Osteoblast (primary cell): Measurements from ENCODE around the gene USP49. TPM values are rescaled to one million over a fixed set of nuclear protein-coding genes. Genes with fewer than 3 reads are reported as not detected.

ENCODE experiments used
- DNase-seq: peaks from one replicate; pipeline ENCODE4 v3.0.0; 2011; ENCODE audit warnings: low spot score, mixed read lengths; ENCODE audit not compliant: insufficient read length; ENCODE audit errors: missing footprints
- H2AFZ ChIP-seq: 2 replicates; pipeline ENCODE4 v1.6.0; 2011; ENCODE audit warnings: mild to moderate bottlenecking, low read length
- H3K27ac ChIP-seq: 2 replicates; pipeline ENCODE4 v1.5.1; 2011; ENCODE audit warnings: mild to moderate bottlenecking, low read depth, low read length, moderate library complexity
- H3K27me3 ChIP-seq: 2 replicates; pipeline ENCODE4 v1.6.0; 2012; ENCODE audit warnings: mild to moderate bottlenecking, control low read depth, inconsistent platforms, low read length, moderate library complexity; ENCODE audit not compliant: insufficient read depth
- H3K36me3 ChIP-seq: 2 replicates; pipeline ENCODE4 v1.5.1; 2011; ENCODE audit warnings: mild to moderate bottlenecking, low read length, control low read depth, moderate library complexity; ENCODE audit not compliant: insufficient read depth
- H3K4me1 ChIP-seq: 2 replicates; pipeline ENCODE4 v1.5.1; 2011; ENCODE audit warnings: mild to moderate bottlenecking, low read length, control low read depth, moderate library complexity; ENCODE audit not compliant: insufficient read depth
- H3K4me2 ChIP-seq: 2 replicates; pipeline ENCODE4 v1.6.0; 2011; ENCODE audit warnings: mild to moderate bottlenecking, low read length; ENCODE audit not compliant: insufficient read depth
- H3K4me3 ChIP-seq: fragments of 200-600 bp; sonication (generic); 3 replicates; pipeline ENCODE4 v1.5.1; 2012; ENCODE audit warnings: mild to moderate bottlenecking, low read length, inconsistent platforms; ENCODE audit not compliant: insufficient read depth
- H3K79me2 ChIP-seq: 2 replicates; pipeline ENCODE4 v1.6.0; 2012; ENCODE audit warnings: mild to moderate bottlenecking, low read length, control low read depth, inconsistent platforms; ENCODE audit not compliant: insufficient read depth
- H3K9me3 ChIP-seq: 2 replicates; pipeline ENCODE4 v1.5.1; 2011; ENCODE audit warnings: low read depth, low read length, control low read depth
- H4K20me1 ChIP-seq: 2 replicates; pipeline ENCODE4 v1.6.0; 2012; ENCODE audit warnings: mild to moderate bottlenecking, low read length, control low read depth; ENCODE audit not compliant: insufficient read depth
- total RNA-seq: library from RNA; depleted of rRNA; stranded (reverse); fragments of >200 nt; gene quantifications from 2 replicates; pipeline ENCODE4 v1.2.3, GENCODE V29; 2012
- TF ChIP-seq, protein P1 (sequence below): IDR thresholded peaks from 2 replicates; pipeline ENCODE4 v1.5.1; 2011; ENCODE audit warnings: mild to moderate bottlenecking, low read depth, low read length, moderate library complexity; ENCODE audit errors: extremely low read depth

Gene USP49
- total RNA-seq, 1 donor = 3.6 TPM

DNA sequence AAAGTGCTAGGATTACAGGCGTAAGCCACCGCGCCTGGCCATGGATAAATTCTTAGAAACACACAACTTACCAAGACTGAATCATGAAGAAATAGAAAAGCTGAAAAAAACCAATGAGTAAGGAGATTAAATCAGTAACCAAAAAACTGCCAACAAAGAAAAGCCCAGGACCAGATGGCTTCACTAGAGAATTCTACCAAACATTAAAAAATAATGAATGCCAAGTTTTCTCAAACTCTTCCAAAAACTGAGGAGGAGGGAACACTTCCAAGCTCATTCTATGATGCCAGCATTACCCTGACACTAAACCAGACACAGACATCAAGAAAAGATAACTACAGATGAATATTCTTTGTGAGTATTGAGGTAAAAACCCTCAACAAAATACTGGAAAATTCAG lies 44.3 kb downstream of the USP49 start:
- DNase-seq = no peak
- TF ChIP-seq, protein P1, sequence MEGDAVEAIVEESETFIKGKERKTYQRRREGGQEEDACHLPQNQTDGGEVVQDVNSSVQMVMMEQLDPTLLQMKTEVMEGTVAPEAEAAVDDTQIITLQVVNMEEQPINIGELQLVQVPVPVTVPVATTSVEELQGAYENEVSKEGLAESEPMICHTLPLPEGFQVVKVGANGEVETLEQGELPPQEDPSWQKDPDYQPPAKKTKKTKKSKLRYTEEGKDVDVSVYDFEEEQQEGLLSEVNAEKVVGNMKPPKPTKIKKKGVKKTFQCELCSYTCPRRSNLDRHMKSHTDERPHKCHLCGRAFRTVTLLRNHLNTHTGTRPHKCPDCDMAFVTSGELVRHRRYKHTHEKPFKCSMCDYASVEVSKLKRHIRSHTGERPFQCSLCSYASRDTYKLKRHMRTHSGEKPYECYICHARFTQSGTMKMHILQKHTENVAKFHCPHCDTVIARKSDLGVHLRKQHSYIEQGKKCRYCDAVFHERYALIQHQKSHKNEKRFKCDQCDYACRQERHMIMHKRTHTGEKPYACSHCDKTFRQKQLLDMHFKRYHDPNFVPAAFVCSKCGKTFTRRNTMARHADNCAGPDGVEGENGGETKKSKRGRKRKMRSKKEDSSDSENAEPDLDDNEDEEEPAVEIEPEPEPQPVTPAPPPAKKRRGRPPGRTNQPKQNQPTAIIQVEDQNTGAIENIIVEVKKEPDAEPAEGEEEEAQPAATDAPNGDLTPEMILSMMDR = no peak
- H3K9me3 ChIP-seq = no peaks in the 10 kb centered on the region
- H3K4me1 ChIP-seq = peaks cover 5% of the 10 kb centered on the region
- no peaks in the 10 kb centered on the region for H3K79me2 ChIP-seq
- no peaks in the 10 kb centered on the region for H3K27me3 ChIP-seq
- H3K36me3 ChIP-seq = no peaks in the 10 kb centered on the region
- H3K27ac ChIP-seq = no peak overlapping the region
- no peak overlapping the region for H3K4me3 ChIP-seq
- no peaks in the 10 kb centered on the region for H4K20me1 ChIP-seq
- no peak overlapping the region for H2AFZ ChIP-seq
- H3K4me2 ChIP-seq = no peak overlapping the region

DNA sequence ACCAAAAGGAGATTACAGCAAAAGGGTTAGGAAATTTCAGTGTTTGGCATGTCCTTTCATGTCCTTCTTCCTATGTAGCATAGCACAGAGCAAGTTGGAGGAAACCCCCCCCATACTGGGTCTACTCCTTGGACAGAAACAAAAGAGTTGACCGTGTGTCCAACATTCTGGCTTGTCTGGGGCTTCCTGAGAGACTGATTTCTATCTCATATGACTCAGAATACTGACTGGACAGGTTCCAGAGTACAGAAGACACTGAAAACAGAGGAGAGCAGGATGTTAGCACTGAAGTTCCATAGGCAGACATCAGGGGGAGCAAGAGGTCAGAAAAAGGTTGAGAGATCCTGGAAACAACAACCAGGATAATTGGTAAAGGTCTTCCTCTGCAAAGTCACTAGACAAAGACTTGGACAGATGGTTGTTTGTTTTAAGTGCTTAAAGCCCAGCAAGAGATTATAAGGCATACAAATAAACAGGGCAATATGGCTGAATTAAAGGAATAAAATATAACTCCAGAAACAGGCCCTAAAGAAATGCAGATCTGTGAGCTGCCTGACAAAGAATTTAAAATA lies 48.4 kb downstream of the USP49 start:
- H3K36me3 ChIP-seq = no peaks in the 10 kb centered on the region
- DNase-seq = peak; percentile 85
- peaks cover 5% of the 10 kb centered on the region for H3K4me1 ChIP-seq
- H2AFZ ChIP-seq = no peak overlapping the region
- no peaks in the 10 kb centered on the region for H4K20me1 ChIP-seq
- H3K27ac ChIP-seq = peak overlapping the region; percentile 19
- no peaks in the 10 kb centered on the region for H3K27me3 ChIP-seq
- H3K4me3 ChIP-seq = no peak overlapping the region
- H3K79me2 ChIP-seq = no peaks in the 10 kb centered on the region
- H3K9me3 ChIP-seq = no peaks in the 10 kb centered on the region
- TF ChIP-seq, protein P1 = peak; percentile 88
- peak overlapping the region; percentile 68 for H3K4me2 ChIP-seq

DNA sequence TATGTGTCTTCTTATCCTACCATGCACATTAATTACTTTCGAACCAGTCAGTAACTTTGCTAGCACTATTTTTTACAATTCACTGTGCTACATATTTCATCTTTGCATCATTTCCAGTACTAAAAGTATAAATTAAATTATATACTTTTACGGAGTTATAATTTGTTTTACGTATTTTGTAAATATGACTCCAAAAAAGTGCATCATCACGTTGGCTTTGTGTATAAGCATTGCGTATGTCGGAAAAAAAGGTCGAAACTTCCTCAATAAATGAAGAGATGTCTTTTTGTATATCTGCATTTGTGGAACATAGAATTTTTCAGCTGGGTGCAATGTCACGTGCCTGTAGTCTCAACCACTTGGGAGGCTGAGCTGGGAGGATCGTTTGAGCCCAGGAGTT lies 52.0 kb downstream of the USP49 start:
- TF ChIP-seq, protein P1 = no peak
- Histone ChIP-seq H3K27ac (no peak overlapping the region), H3K4me2 (no peak overlapping the region), H3K4me1 (peaks cover 5% of the 10 kb centered on the region), H4K20me1 (no peaks in the 10 kb centered on the region), H3K4me3 (no peak overlapping the region), H3K79me2 (no peaks in the 10 kb centered on the region), H3K27me3 (no peaks in the 10 kb centered on the region), H3K36me3 (no peaks in the 10 kb centered on the region), H2AFZ (no peak overlapping the region), H3K9me3 (no peaks in the 10 kb centered on the region)
- no peak for DNase-seq

DNA sequence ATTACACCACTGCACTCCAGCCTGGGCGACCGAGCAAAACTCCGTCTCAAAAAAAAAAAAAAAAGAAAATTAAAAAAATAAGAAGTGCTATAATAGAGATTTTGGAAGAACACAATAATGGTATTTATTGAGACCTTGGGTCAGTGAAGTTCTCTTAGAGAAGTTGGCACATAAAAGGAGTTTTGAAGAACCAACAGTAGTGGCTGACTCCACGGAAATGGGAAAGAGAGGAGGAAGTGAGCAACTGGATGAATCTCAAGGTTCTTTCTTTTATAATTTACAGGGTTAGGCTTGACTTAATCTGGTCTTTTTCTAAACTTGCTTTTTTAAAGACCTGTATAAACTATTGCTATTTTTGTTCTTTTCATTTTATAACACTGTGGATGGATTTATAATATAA lies 54.8 kb downstream of the USP49 start:
- Histone ChIP-seq H3K4me3 (no peak overlapping the region), H2AFZ (no peak overlapping the region)
- DNase-seq = no peak

More for the DNA sequence above, 54.8 kb downstream of the USP49 start:
- no peaks in the 10 kb centered on the region for H4K20me1 ChIP-seq
- H3K79me2 ChIP-seq = no peaks in the 10 kb centered on the region
- H3K36me3 ChIP-seq = no peaks in the 10 kb centered on the region
- H3K27me3 ChIP-seq = no peaks in the 10 kb centered on the region
- TF ChIP-seq, protein P1 = no peak
- H3K27ac ChIP-seq = no peak overlapping the region
- no peaks in the 10 kb centered on the region for H3K9me3 ChIP-seq
- H3K4me2 ChIP-seq = no peak overlapping the region
- peaks cover 4% of the 10 kb centered on the region for H3K4me1 ChIP-seq
